Spleen (tissue), 7 donors: ENCODE results near the gene EXOC6B.

ENCODE experiments used
- POLR2A ChIP-seq, 3 donors: fragments of 450-650 bp; IDR thresholded peaks; one replicate each; pipeline ENCODE4 v1.5.1; 2017; ENCODE audit warnings: antibody characterized with exemption in 3 of 3, mild to moderate bottlenecking in 1 of 3
- TF ChIP-seq, protein P1 (sequence below), 11 experiments: fragments of 200-600 bp in 7 of 11; fragments of 450-650 bp in 4 of 11; sonication (generic) in 4 of 11; IDR thresholded peaks in 8 of 11; conservative IDR thresholded peaks in 3 of 11; 1 replicate in 7 of 11; 2 replicates in 4 of 11; pipeline versions ENCODE4 v1.4.0 to v1.8.0; 2016 to 2021; ENCODE audit warnings: antibody characterized with exemption in 11 of 11, inconsistent platforms in 4 of 11, mild to moderate bottlenecking in 1 of 11
- donor health status: DM: no; HTN: no; CAD: no; lungs with moderate emphysema.
- donor health status: DM: no; HTN: no; CAD: no.
- donor health status: DM: no; HTN: no; CAD: no.

DNA sequence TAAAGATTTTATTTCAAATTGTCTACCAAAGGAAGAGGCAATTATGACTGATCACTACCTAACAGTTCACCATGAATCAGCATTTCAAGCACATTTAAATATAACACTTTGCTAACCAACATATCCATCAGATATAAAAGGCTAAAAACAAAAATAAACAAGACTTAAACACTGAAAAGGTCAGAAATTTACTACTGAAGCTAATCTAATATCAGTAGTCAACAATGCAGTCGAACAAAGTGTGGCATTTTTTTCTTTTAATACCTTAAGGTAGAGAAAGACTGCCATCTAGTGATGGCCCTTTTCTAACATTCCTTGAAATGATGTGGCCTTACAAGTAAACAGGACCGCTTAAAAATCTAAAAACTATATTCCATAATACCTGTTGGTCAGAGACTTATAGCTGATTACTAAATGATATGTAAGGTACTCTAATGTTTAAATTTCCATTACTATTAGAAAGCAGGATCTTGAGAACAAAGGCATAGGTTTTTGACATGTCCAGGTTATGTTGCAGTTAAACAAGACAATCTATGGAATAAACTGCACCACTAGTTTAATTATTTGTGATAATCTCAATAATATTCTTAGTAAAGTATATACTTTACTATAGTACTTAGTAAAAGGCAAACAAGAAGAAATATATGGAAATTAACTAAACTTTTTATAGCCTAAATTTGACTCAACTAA is 80.0 kb downstream of the EXOC6B start:
- TF ChIP-seq, protein P1, sequence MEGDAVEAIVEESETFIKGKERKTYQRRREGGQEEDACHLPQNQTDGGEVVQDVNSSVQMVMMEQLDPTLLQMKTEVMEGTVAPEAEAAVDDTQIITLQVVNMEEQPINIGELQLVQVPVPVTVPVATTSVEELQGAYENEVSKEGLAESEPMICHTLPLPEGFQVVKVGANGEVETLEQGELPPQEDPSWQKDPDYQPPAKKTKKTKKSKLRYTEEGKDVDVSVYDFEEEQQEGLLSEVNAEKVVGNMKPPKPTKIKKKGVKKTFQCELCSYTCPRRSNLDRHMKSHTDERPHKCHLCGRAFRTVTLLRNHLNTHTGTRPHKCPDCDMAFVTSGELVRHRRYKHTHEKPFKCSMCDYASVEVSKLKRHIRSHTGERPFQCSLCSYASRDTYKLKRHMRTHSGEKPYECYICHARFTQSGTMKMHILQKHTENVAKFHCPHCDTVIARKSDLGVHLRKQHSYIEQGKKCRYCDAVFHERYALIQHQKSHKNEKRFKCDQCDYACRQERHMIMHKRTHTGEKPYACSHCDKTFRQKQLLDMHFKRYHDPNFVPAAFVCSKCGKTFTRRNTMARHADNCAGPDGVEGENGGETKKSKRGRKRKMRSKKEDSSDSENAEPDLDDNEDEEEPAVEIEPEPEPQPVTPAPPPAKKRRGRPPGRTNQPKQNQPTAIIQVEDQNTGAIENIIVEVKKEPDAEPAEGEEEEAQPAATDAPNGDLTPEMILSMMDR (IDR thresholded peaks at IDR 0.05 in 8 of 11, conservative IDR thresholded peaks at IDR 0.05 in 3 of 11): peak in 9 of 11 experiments; percentile 16 to 63 (median 50)
- TF ChIP-seq POLR2A (IDR thresholded peaks at IDR 0.05): no peak
